GM12891 (cell line): Measurements from ENCODE around the gene FOLR1.
"Not testable (repeated sequence)": the region's sequence is repeated elsewhere in the genome, so short reads cannot be mapped to it uniquely, and the experiment has no call there.

Source experiments
- DNase-seq: peaks from one replicate; pipeline ENCODE4 v3.0.0; 2011; ENCODE audit warnings: low spot score; ENCODE audit not compliant: insufficient read length
- FAIRE-seq: peaks from 2 replicates; lab custom pipeline; 2011; peaks lifted over from hg19 to GRCh38; lab: Jason Lieb, UNC
- PAX5 ChIP-seq: IDR thresholded peaks from 2 replicates; pipeline ENCODE4 v1.6.1; 2011; ENCODE audit warnings: low read length, moderate library complexity, mild to moderate bottlenecking; ENCODE audit not compliant: insufficient read depth, severe bottlenecking
- POLR2A ChIP-seq: IDR thresholded peaks from 2 replicates; pipeline ENCODE4 v1.6.1; 2011; ENCODE audit warnings: low read depth, low read length, control low read depth
- POLR2AphosphoS5 ChIP-seq: IDR thresholded peaks from 2 replicates; pipeline ENCODE4 v1.6.1; 2011; ENCODE audit warnings: low read depth, low read length, control low read depth
- POU2F2 ChIP-seq: IDR thresholded peaks from 2 replicates; pipeline ENCODE4 v1.6.1; 2011; ENCODE audit warnings: low read depth, mild to moderate bottlenecking, control low read depth, low read length, moderate library complexity
- SPI1 ChIP-seq: IDR thresholded peaks from 2 replicates; pipeline ENCODE4 v1.6.1; 2011; ENCODE audit warnings: low read depth, low read length, control low read depth
- TAF1 ChIP-seq: IDR thresholded peaks from 2 replicates; pipeline ENCODE4 v1.6.1; 2011; ENCODE audit warnings: low read depth, low read length, control low read depth

Gene FOLR1

DNA sequence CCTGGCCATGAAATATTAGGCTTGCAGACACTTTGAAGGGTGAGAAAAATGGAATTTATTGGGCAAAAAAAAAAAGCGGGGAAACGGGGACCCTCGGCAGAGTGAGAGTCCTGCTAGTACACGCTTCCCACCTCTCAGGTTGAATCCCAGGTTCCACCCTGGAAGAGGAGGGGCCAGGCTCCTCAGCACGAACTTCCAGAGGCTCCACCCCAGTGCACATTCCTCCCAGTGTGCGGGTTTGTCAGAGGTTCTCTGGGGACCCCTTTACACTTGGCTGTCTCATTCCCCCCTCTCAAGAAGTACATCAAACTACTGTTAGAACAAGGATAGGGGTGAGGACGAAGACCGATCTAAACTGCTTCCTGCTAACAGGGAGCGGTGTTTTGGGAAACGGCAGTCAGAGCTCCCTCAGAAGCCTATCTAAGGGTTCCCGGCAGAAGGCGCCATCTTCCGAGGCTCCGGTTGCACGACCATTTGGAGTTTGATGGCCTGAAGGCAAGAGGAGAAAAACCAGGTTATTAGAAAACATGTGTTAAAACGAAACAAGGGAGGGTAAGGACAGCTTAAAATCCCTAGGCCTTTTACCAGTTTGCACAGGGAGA is 28.9 kb upstream of the FOLR1 start:
- DNase-seq (no peak), FAIRE-seq (no peak)
- TF ChIP-seq POU2F2 (no peak), SPI1 (no peak), PAX5 (no peak), POLR2A (no peak), POLR2AphosphoS5 (no peak), TAF1 (no peak)

DNA sequence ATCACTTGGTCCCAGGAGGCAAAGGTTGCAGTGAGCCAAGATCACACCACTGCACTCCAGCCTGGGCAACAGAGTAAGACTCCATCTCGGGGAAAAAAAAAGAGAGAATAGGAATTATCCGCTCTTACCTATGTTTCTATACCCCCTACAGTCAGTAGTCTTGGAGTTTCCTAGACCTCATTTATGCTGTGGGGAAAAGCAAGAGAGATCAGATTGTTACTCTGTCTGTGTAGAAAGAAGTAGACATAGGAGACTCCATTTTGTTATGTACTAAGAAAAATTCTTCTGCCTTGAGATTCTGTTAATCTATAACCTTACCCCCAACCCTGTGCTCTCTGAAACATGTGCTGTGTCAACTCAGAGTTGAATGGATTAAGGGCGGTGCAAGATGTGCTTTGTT is 27.8 kb upstream of the FOLR1 start:
- FAIRE-seq, DNase-seq: not testable (repeated sequence)

DNA sequence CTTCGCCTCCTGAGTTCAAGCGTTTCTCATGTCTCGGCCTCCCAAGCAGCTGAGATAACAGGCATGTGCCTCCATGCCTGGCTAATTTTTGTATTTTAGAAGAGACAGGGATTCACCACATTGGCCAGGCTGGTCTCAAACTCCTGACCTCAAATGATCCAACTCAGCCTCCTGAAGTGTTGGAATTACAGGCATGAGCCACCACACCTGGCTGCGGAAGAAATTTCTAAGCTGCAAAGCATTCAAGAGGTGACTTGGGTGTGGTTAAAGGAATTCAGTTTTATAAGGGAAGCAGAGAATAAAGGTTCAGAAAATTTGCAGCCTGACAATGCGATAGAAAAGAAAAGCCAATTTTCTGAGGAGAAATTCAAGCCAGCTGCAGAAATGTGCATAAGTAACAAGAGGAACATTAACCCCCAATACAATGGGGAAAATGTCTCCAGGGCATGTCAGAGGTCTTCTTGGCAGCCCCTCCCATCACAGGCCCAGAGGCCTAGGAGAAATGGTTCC is 22.8 kb upstream of the FOLR1 start:
- FAIRE-seq: not testable (repeated sequence)

DNA sequence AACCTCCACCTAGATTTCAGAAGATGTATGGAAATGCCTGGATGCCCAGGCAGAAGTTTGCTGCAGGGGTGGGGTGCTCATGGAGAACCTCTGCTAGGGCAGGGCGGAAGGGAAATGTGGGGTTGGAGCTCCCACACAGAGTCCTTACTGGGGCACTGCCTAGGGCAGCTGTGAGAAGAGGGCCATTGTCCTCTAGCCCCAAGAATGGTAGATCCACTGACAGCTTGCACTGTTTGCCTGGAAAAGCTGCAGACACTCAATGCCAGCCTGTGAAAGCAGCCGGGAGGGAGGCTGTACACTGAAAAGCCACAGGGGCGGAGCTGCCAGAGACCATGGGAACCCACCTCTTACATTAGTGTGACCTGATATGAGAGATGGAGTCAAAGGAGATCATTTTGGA is 22.2 kb upstream of the FOLR1 start:
- not testable (repeated sequence) for FAIRE-seq, DNase-seq

More for the DNA sequence above, 22.8 kb upstream of the FOLR1 start:
- DNase-seq: not testable (repeated sequence)

DNA sequence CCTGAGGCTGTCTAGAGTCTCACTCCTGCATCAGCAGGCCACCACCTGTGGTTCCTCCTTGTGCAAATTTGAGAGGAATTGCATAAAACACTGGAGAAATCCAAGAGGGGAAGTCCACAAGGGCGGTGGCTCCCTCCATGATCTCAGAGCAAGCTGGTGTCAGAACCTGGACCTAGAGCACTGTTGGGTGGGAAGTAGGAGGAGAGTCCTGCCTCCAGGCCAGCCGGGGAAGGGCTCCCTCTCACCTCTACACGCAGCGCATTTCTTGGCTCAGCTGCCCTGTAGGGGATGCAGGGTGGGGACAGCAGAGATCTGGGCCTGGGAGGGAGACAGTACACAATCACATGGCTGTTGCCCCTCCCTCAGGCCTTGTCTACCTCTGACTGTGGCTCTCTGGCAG is 19.9 kb upstream of the FOLR1 start:
- DNase-seq, FAIRE-seq: not testable (repeated sequence)

DNA sequence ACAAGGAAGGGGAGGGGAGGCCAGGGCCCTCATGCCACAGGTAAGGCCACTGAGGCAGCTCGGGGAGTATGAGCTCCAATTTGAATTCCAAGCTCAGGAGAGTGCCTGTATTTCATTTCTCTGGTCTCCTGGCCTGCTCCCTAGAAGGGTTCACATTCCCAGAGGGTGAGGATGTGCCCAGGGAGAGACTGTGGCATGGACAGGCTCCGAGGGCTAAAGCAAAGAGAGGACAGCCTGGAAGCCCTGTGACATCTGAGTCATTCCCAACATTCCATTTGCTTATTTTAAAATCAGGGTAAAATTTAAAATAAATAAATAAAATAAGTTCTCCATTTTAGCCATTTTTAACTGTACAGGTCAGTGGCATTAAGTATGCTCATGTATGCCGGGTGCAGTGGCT is 18.6 kb upstream of the FOLR1 start:
- TF ChIP-seq POLR2A (no peak), SPI1 (no peak), TAF1 (no peak), PAX5 (no peak), POLR2AphosphoS5 (no peak), POU2F2 (no peak)
- DNase-seq: no peak
- no peak for FAIRE-seq

DNA sequence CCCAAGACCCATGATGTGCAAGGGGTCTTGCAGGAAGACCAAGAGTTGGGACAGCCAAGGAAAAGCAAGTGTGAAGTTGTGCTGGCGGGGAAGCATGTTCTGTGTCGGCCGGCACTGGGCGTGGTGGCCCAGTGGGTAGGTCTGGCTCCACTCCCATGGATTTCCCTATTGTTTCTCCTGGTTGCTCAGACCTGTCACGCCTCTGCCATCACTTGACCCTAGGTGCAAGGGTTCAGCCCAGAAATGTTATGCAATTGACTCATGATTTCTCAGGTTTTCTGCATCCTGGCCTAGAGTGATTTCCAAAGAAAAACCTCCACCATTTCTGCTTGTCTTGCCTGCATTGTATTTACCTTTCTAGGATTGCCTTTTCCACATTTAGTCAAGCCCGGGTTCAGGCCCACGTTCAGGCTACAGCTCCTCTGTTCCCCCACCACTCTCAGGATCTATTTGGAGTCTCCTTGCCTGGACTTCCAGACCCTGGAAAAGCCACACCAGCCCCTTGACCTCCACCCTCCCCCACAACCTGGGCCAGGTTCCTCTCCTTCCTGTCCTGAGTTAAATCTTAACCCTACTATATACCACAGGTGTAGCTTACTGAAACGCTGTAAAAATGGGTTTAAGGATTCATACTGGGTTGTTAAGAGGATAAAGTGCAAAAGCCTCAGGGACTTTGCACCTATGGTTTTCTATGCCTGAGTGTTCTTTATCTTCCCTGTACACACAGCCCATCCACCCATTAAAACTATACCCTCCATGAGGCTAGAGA is 17.5 kb upstream of the FOLR1 start:
- TF ChIP-seq PAX5 (no peak), SPI1 (no peak), POU2F2 (no peak), POLR2A (no peak), POLR2AphosphoS5 (no peak), TAF1 (no peak)
- no peak for DNase-seq
- FAIRE-seq: no peak

DNA sequence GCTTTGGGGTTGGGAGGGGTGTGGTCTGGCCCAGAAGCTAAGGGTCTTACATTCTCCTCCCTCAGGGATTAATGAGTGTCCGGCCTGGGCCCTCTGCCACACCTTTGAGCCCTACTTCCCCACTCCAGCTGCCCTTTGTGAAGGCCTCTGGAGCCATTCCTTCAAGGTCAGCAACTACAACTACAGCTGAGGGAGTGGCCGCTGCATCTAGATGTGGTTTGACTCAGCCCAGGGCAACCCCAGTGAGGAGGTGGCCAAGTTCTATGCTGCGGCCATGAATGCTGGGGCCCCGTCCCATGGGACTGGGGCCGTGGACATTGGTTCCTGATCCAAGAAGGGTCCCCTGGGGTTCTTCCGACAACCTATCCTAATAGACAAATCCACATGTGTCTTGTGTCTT is 14.3 kb upstream of the FOLR1 start:
- no peak for TF ChIP-seq PAX5
- TF ChIP-seq POU2F2: no peak
- no peak for TF ChIP-seq SPI1
- no peak for TF ChIP-seq TAF1
- TF ChIP-seq POLR2AphosphoS5: no peak
- no peak for TF ChIP-seq POLR2A
- DNase-seq (no peak), FAIRE-seq (no peak)

DNA sequence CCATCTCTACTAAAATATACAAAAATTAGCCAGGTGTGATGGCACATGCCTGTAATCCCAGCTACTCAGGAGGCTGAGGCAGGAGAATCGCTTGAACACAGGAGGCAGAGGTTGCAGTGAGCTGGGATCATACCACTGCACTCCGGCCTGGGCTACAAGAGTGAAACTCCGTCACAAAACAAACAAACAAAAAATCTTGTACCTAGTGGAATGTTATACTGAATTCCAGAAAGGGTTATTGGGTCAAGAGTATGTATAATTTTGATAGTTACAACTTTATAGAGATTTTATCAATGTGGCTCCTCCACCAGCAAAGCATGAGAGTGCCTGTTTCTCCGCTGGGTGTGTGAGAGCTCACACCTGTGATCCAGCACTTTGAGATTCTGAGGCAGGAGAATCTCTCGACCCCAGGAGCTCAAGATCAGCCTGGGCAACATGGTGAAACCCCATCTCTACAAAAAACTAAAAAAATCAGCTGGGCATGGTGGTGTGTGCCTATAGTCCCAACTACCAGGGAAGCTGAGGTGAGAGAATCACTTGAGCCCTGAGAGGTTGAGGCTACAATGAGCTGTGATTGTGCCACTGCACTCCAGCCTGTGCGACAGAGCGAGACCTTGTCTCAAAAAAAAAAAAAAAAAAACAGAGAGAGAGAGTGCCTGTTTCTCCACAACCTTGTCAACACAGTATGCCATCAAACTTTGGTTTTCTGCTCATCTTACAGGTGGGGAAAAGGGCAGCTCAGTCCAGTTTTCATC is 12.7 kb upstream of the FOLR1 start:
- FAIRE-seq: no peak
- DNase-seq: no peak
- TF ChIP-seq POLR2AphosphoS5 (no peak), PAX5 (no peak), TAF1 (no peak), POLR2A (no peak), POU2F2 (no peak), SPI1 (no peak)

DNA sequence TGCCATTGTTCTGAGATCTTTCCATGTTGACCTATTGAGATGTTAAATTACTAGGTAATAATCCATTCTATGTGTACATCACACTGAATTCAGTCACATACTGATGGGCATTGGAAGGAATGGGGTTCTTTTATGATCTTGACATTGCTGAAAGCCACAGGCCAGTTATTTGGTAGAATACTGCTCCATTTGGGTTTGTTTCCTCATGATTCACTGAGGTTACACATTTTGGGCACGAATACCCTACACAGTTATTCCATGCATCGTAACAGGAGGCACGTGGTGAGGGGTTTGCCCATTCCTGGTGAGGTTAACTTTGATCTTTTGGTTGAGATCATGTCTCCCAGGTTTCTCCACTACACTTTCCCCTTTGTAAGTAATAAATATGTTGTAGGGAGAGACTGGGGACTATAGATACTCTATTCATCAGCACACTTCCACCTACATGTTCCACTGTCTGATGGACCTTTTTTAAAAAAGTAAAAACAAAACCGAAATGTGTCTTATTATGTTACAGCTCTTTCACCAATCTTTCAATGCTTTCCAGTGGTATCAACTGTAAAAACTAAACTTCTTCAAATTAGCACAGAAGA is 12.0 kb upstream of the FOLR1 start:
- no peak for DNase-seq
- FAIRE-seq: no peak
- TF ChIP-seq SPI1 (no peak), PAX5 (no peak), POU2F2 (no peak), POLR2AphosphoS5 (no peak), POLR2A (no peak), TAF1 (no peak)

DNA sequence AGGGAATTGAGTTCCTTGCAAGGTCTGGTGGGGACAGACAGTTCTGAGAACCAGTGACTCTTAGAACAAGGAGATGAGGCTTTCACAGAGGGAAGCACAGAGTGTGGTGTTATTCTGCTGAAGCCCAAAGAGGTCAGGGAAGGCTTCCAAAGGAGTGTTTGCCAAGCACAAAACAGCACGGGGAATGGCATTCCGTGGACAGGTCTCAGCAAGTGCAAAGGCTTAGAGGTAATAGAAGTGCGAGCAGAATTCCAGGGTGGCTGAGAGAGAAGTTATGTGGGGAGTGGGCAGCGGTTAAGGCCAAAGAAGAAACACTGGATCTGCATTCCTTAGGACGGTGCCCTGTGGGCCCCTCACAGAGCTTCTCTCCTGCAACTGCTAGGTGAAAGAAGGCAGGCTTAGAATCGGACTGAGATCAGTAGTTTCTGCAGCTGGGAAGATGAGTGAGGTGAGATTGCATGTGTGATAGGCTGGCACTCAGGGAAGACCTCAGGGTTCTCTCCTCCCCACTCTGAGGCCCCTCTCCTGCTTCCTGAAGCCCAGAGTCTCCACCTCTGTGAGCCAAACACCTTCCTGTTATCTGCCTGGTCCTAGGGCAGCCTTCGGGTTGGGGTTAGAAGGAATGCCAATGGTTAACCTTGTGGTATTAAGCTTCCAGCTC is 10.9 kb upstream of the FOLR1 start:
- peak; percentile 16 for FAIRE-seq
- not testable (repeated sequence) for DNase-seq

DNA sequence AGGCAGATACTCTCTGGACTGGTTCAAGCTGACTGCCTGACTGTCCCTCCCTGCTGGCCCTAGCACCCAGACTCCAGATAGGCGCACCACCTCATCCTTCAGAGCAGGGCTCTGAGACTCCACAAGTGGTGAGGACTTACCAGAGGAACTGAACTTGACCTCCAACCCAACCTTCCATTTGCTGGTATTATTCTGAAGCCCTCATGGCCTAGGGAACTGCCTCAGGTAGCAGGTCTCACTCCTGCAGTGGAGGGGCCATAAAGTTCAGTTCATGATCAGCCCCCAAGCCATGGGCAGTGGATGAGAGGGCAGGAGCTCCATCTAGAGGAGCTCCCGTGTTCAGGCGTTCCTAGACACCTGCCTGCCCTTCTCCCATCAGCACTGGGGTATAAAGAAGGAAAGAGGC is 10.4 kb upstream of the FOLR1 start:
- not testable (repeated sequence) for DNase-seq, FAIRE-seq
